HEK293 (cell line): ENCODE results near the gene PHF12.

Source experiments
- CTCF ChIA-PET: fragments of 350-600 bp; formaldehyde crosslinking; extraction: SDS; loops from one replicate; lab custom pipeline; 2021; ENCODE audit warnings: antibody characterized with exemption; lab: Yijun Ruan, JAX
- POLR2A ChIA-PET: fragments of 300-600 bp; formaldehyde crosslinking; extraction: SDS; loops from one replicate; lab custom pipeline; 2020; ENCODE audit warnings: antibody characterized with exemption, inconsistent platforms; lab: Yijun Ruan, JAX
- H3K27ac ChIP-seq: fragments of 200-500 bp; sonication (Bioruptor generic); 2 replicates; pipeline ENCODE4 v1.5.1; 2014; ENCODE audit warnings: low read depth, low read length, control low read depth, inconsistent platforms; ENCODE audit errors: extremely low read depth
- H3K36me3 ChIP-seq, 2 experiments: fragments of 200-500 bp in 1 of 2; sonication (Bioruptor generic) in 1 of 2; 1 replicate in 1 of 2; 2 replicates in 1 of 2; pipeline ENCODE4 v1.5.1; 2014 to 2017; ENCODE audit warnings: inconsistent platforms in 2 of 2, low read length in 2 of 2; ENCODE audit not compliant: control insufficient read depth in 2 of 2, insufficient read depth in 1 of 2
- H3K4me1 ChIP-seq: fragments of 200-500 bp; sonication (Bioruptor generic); 2 replicates; pipeline ENCODE4 v1.5.1; 2014; ENCODE audit warnings: mild to moderate bottlenecking, low read length, inconsistent platforms; ENCODE audit not compliant: control insufficient read depth, insufficient read depth
- H3K4me3 ChIP-seq: 2 replicates; pipeline ENCODE4 v1.5.1; 2011; ENCODE audit warnings: low read depth, mild to moderate bottlenecking, control low read depth, low read length, moderate library complexity
- H3K9me3 ChIP-seq: fragments of 200-500 bp; sonication (Bioruptor generic); 2 replicates; pipeline ENCODE4 v1.5.1; 2014; ENCODE audit warnings: low read depth, low read length, inconsistent platforms; ENCODE audit not compliant: control insufficient read depth, insufficient read depth
- EGR2 ChIP-seq: fragments of 450-650 bp; formaldehyde crosslinking; IDR thresholded peaks from 2 replicates; pipeline ENCODE4 v1.5.1; 2016; ENCODE audit warnings: low read depth, missing biosample characterization, missing genetic modification characterization
- ELK4 ChIP-seq: IDR thresholded peaks from 2 replicates; pipeline ENCODE4 v1.6.1; 2011; ENCODE audit warnings: mild to moderate bottlenecking, low read depth, low read length, borderline replicate concordance
- HOXA7 ChIP-seq: sonication (generic); formaldehyde crosslinking; IDR thresholded peaks from 2 replicates; pipeline ENCODE4 v1.8.1; 2022; ENCODE audit warnings: missing genetic modification reagents, borderline replicate concordance
- KLF8 ChIP-seq: fragments of 450-650 bp; formaldehyde crosslinking; IDR thresholded peaks from 2 replicates; pipeline ENCODE4 v1.5.1; 2016; ENCODE audit warnings: missing biosample characterization, missing genetic modification characterization
- MZF1 ChIP-seq: fragments of 450-650 bp; formaldehyde crosslinking; IDR thresholded peaks from 2 replicates; pipeline ENCODE4 v1.5.1; 2017; ENCODE audit warnings: missing biosample characterization, missing genetic modification characterization, borderline replicate concordance
- PBX3 ChIP-seq: sonication (generic); formaldehyde crosslinking; IDR thresholded peaks from 2 replicates; pipeline ENCODE4 v1.8.1; 2022; ENCODE audit warnings: mild to moderate bottlenecking, moderate library complexity, missing genetic modification reagents
- ZBTB44 ChIP-seq: fragments of 450-650 bp; IDR thresholded peaks from 2 replicates; pipeline ENCODE4 v1.5.1; 2018; ENCODE audit warnings: missing biosample characterization, mild to moderate bottlenecking, missing genetic modification characterization
- ZFHX2 ChIP-seq: fragments of 450-650 bp; formaldehyde crosslinking; conservative IDR thresholded peaks from 2 replicates; pipeline ENCODE4 v1.5.1; 2016; ENCODE audit warnings: missing biosample characterization, missing genetic modification characterization
- ZNF133 ChIP-seq: fragments of 450-650 bp; formaldehyde crosslinking; IDR thresholded peaks from 2 replicates; pipeline ENCODE4 v1.5.1; 2016; ENCODE audit warnings: missing biosample characterization, missing genetic modification characterization
- ZNF138 ChIP-seq: fragments of 450-650 bp; formaldehyde crosslinking; IDR thresholded peaks from 2 replicates; pipeline ENCODE4 v1.5.1; 2016; ENCODE audit warnings: missing biosample characterization, missing genetic modification characterization, borderline replicate concordance
- ZNF223 ChIP-seq: fragments of 450-650 bp; formaldehyde crosslinking; IDR thresholded peaks from 2 replicates; pipeline ENCODE4 v1.5.1; 2016; ENCODE audit warnings: missing biosample characterization, missing genetic modification characterization
- ZNF266 ChIP-seq: fragments of 450-650 bp; formaldehyde crosslinking; IDR thresholded peaks from 2 replicates; pipeline ENCODE4 v1.5.1; 2016; ENCODE audit warnings: missing biosample characterization, missing genetic modification characterization, low read depth
- ZNF324 ChIP-seq: fragments of 450-650 bp; formaldehyde crosslinking; IDR thresholded peaks from 2 replicates; pipeline ENCODE4 v1.5.1; 2016; ENCODE audit warnings: missing biosample characterization, missing genetic modification characterization
- ZNF423 ChIP-seq: fragments of 450-650 bp; formaldehyde crosslinking; IDR thresholded peaks from 2 replicates; pipeline ENCODE4 v1.5.1; 2016; ENCODE audit warnings: missing biosample characterization, missing genetic modification characterization
- ZNF521 ChIP-seq: fragments of 450-650 bp; formaldehyde crosslinking; IDR thresholded peaks from 2 replicates; pipeline ENCODE4 v1.5.1; 2017; ENCODE audit warnings: missing biosample characterization, mild to moderate bottlenecking, missing genetic modification characterization
- ZNF626 ChIP-seq: fragments of 450-650 bp; sonication (Bioruptor Pico); formaldehyde crosslinking; IDR thresholded peaks from 2 replicates; pipeline ENCODE4 v1.5.1; 2018; ENCODE audit warnings: missing biosample characterization, missing genetic modification characterization, inconsistent platforms
- ZNF658 ChIP-seq: fragments of 450-650 bp; formaldehyde crosslinking; IDR thresholded peaks from 2 replicates; pipeline ENCODE4; 2016; ENCODE audit warnings: missing biosample characterization, missing genetic modification characterization
- ZSCAN16 ChIP-seq: fragments of 450-650 bp; formaldehyde crosslinking; IDR thresholded peaks from 2 replicates; pipeline ENCODE4 v1.5.1; 2016; ENCODE audit warnings: missing biosample characterization, missing genetic modification characterization
- TF ChIP-seq, protein P1 (sequence below): fragments of 450-650 bp; formaldehyde crosslinking; IDR thresholded peaks from 2 replicates; pipeline ENCODE4 v1.5.1; 2016; ENCODE audit warnings: missing biosample characterization, missing genetic modification characterization, low read depth

PHF12 gene

GRCh38 chr17:28993645-28994426, 42.5 kb upstream of the PHF12 start:
- no peak overlapping the region for H3K4me3 ChIP-seq
- H3K4me1 ChIP-seq, result no peaks in the 10 kb centered on the region
- H3K9me3 ChIP-seq, result no peaks in the 10 kb centered on the region
- no peaks in the 10 kb centered on the region for H3K36me3 ChIP-seq
- CTCF ChIA-PET, result interaction anchor here (1.4 to 1.6 kb wide), 2 partner anchors 28 to 119 kb away, joined by 5 read pairs; no protein-coding TSS in a partner anchor
- TF ChIP-seq ZNF521, result no peak
- TF ChIP-seq, protein P1, sequence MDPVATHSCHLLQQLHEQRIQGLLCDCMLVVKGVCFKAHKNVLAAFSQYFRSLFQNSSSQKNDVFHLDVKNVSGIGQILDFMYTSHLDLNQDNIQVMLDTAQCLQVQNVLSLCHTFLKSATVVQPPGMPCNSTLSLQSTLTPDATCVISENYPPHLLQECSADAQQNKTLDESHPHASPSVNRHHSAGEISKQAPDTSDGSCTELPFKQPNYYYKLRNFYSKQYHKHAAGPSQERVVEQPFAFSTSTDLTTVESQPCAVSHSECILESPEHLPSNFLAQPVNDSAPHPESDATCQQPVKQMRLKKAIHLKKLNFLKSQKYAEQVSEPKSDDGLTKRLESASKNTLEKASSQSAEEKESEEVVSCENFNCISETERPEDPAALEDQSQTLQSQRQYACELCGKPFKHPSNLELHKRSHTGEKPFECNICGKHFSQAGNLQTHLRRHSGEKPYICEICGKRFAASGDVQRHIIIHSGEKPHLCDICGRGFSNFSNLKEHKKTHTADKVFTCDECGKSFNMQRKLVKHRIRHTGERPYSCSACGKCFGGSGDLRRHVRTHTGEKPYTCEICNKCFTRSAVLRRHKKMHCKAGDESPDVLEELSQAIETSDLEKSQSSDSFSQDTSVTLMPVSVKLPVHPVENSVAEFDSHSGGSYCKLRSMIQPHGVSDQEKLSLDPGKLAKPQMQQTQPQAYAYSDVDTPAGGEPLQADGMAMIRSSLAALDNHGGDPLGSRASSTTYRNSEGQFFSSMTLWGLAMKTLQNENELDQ (tag by site-specific recombination), result no peak
- TF ChIP-seq ZSCAN16, result no peak
- no peak for TF ChIP-seq MZF1
- no peak for TF ChIP-seq PBX3 (CRISPR knock-in tag)
- no peak for TF ChIP-seq ZNF138
- TF ChIP-seq ZNF133 (tag by site-specific recombination), result no peak
- no peak for TF ChIP-seq ZNF324 (tag by site-specific recombination)
- no peak for TF ChIP-seq HOXA7 (CRISPR knock-in tag)
- no peak for TF ChIP-seq ZBTB44 (tag by site-specific recombination)
- no peak for TF ChIP-seq EGR2 (tag by site-specific recombination)
- TF ChIP-seq ZNF223, result no peak
- no peak overlapping the region for H3K27ac ChIP-seq
- POLR2A ChIA-PET, result interaction anchor here (0.5 kb wide), 1 partner anchor 298 kb away, joined by 4 read pairs; no protein-coding TSS in a partner anchor

GRCh38 chr17:28992625-28993600, 41.6 kb upstream of the PHF12 start:
- POLR2A ChIA-PET, result interaction anchor here (0.5 kb wide), 1 partner anchor 297 kb away, joined by 4 read pairs; no protein-coding TSS in a partner anchor

More at GRCh38 chr17:28992625-28993600, 41.6 kb upstream of the PHF12 start:
- TF ChIP-seq ZNF658 (no peak), KLF8 (tag by site-specific recombination) (no peak), ZNF626 (tag by site-specific recombination) (no peak), EGR2 (tag by site-specific recombination) (peak; percentile 34; the same call in 1 of the 2 replicates), ZFHX2 (tag by site-specific recombination) (peak; percentile 34), ELK4 (no peak), ZNF423 (tag by site-specific recombination) (no peak), ZNF266 (no peak), ZNF521 (no peak)
- no peaks in the 10 kb centered on the region for H3K36me3 ChIP-seq
- no peaks in the 10 kb centered on the region for H3K4me1 ChIP-seq
- no peaks in the 10 kb centered on the region for H3K9me3 ChIP-seq
- no peak overlapping the region for H3K27ac ChIP-seq
- CTCF ChIA-PET, result interaction anchor here (0.6 to 1.6 kb wide), 4 partner anchors 27 to 121 kb away, joined by 3 to 5 read pairs (median 4); no protein-coding TSS in a partner anchor
- no peak overlapping the region for H3K4me3 ChIP-seq
